H9 (cell line): ENCODE results near the gene TMEM59. TPM values are rescaled to one million over a fixed set of nuclear protein-coding genes. Genes with fewer than 3 reads are reported as not detected.

Source experiments
- DNase-seq: peaks from one replicate; pipeline ENCODE4 v3.0.0-alpha.2; 2017
- H2AFZ ChIP-seq: one replicate; pipeline ENCODE4 v1.6.1; 2013; ENCODE audit warnings: mild to moderate bottlenecking, low read length, control low read depth, moderate library complexity
- H2AK5ac ChIP-seq: 2 replicates; pipeline ENCODE4 v1.6.1; 2013; ENCODE audit warnings: low read length, control low read depth, mixed read lengths; ENCODE audit not compliant: insufficient read length
- H2BK120ac ChIP-seq: one replicate; pipeline ENCODE4 v1.6.1; 2013; ENCODE audit warnings: low read depth, mild to moderate bottlenecking, low read length, control low read depth, inconsistent platforms; ENCODE audit not compliant: poor library complexity, severe bottlenecking
- H2BK12ac ChIP-seq: 2 replicates; pipeline ENCODE4 v1.6.1; 2013; ENCODE audit warnings: low read length, control low read depth, mixed read lengths, low read depth; ENCODE audit not compliant: insufficient read length
- H2BK15ac ChIP-seq: 2 replicates; pipeline ENCODE4 v1.6.1; 2013; ENCODE audit warnings: low read depth, low read length, control low read depth
- H2BK20ac ChIP-seq: one replicate; pipeline ENCODE4 v1.6.1; 2013; ENCODE audit warnings: low read depth, mild to moderate bottlenecking, low read length, control low read depth, inconsistent platforms; ENCODE audit not compliant: poor library complexity, severe bottlenecking
- H2BK5ac ChIP-seq: 2 replicates; pipeline ENCODE4 v1.6.1; 2013; ENCODE audit warnings: low read length, control low read depth, mixed read lengths; ENCODE audit not compliant: insufficient read length
- H3K14ac ChIP-seq: 2 replicates; pipeline ENCODE4 v1.6.1; 2013; ENCODE audit warnings: low read length, control low read depth; ENCODE audit not compliant: insufficient read depth
- H3K18ac ChIP-seq: 2 replicates; pipeline ENCODE4 v1.6.1; 2013; ENCODE audit warnings: low read depth, mild to moderate bottlenecking, mixed read lengths, low read length, control low read depth; ENCODE audit not compliant: insufficient read length
- H3K23ac ChIP-seq: 2 replicates; pipeline ENCODE4 v1.6.1; 2013; ENCODE audit warnings: low read length, control low read depth, mixed read lengths, low read depth; ENCODE audit not compliant: insufficient read length
- H3K23me2 ChIP-seq: 2 replicates; pipeline ENCODE4 v1.6.1; 2013; ENCODE audit warnings: low read depth, mild to moderate bottlenecking, mixed read lengths, low read length, control low read depth; ENCODE audit not compliant: insufficient read length, poor library complexity, severe bottlenecking
- H3K27ac ChIP-seq: 2 replicates; pipeline ENCODE4 v1.5.1; 2013; ENCODE audit warnings: low read length, control low read depth, mixed read lengths, low read depth; ENCODE audit not compliant: insufficient read length
- H3K27me3 ChIP-seq: 2 replicates; pipeline ENCODE4 v1.6.1; 2013; ENCODE audit warnings: low read length, control low read depth, inconsistent platforms; ENCODE audit not compliant: insufficient read depth
- H3K4ac ChIP-seq: 2 replicates; pipeline ENCODE4 v1.6.1; 2013; ENCODE audit warnings: low read depth, mild to moderate bottlenecking, control low read depth, inconsistent platforms, low read length, moderate library complexity
- H3K4me1 ChIP-seq: 2 replicates; pipeline ENCODE4 v1.6.1; 2013; ENCODE audit warnings: low read length, control low read depth, inconsistent platforms; ENCODE audit not compliant: insufficient read depth
- H3K4me2 ChIP-seq: 2 replicates; pipeline ENCODE4 v1.6.1; 2013; ENCODE audit warnings: low read length, control low read depth, mixed read lengths; ENCODE audit not compliant: insufficient read length, insufficient read depth
- H3K56ac ChIP-seq: 2 replicates; pipeline ENCODE4 v1.6.1; 2013; ENCODE audit warnings: low read depth, mild to moderate bottlenecking, mixed read lengths, low read length, control low read depth; ENCODE audit not compliant: insufficient read length
- H3K79me1 ChIP-seq: 2 replicates; pipeline ENCODE4 v1.6.1; 2013; ENCODE audit warnings: low read depth, mild to moderate bottlenecking, moderate library complexity, low read length, control low read depth, inconsistent platforms; ENCODE audit not compliant: insufficient read depth, poor library complexity, severe bottlenecking
- H3K79me2 ChIP-seq: 2 replicates; pipeline ENCODE4 v1.6.1; 2013; ENCODE audit warnings: low read length, control low read depth, inconsistent platforms; ENCODE audit not compliant: insufficient read depth
- H3K9ac ChIP-seq: 2 replicates; pipeline ENCODE4 v1.6.1; 2013; ENCODE audit warnings: low read length, control low read depth, mixed read lengths; ENCODE audit not compliant: insufficient read length; ENCODE audit errors: extremely low read depth
- H3K9me3 ChIP-seq: one replicate; pipeline ENCODE4 v1.6.1; 2013; ENCODE audit warnings: low read depth, low read length, inconsistent platforms; ENCODE audit not compliant: control insufficient read depth
- H3T11ph ChIP-seq: one replicate; pipeline ENCODE4 v1.6.1; 2013; ENCODE audit warnings: mild to moderate bottlenecking, low read length, control low read depth, inconsistent platforms
- H4K20me1 ChIP-seq: one replicate; pipeline ENCODE4 v1.6.1; 2013; ENCODE audit not compliant: control insufficient read depth, insufficient read length, insufficient read depth
- H4K5ac ChIP-seq: 2 replicates; pipeline ENCODE4 v1.6.1; 2013; ENCODE audit warnings: low read depth, mild to moderate bottlenecking, mixed read lengths, low read length, control low read depth; ENCODE audit not compliant: insufficient read length
- H4K8ac ChIP-seq: replicated peaks from 2 replicates; pipeline ENCODE4 v1.6.1; 2013; ENCODE audit warnings: low read length, control low read depth, mixed read lengths, low read depth; ENCODE audit not compliant: insufficient read length
- H4K91ac ChIP-seq: 2 replicates; pipeline ENCODE4 v1.6.1; 2013; ENCODE audit warnings: low read depth, mild to moderate bottlenecking, moderate library complexity, mixed read lengths, low read length, control low read depth; ENCODE audit not compliant: insufficient read length
- H3K27ac Mint-ChIP-seq, 3 experiments: 2 replicates in 2 of 3; 3 replicates in 1 of 3; pipeline ENCODE4 v1.8.0; 2020 to 2021; ENCODE audit warnings: mixed read lengths in 3 of 3, mild to moderate bottlenecking in 1 of 3, moderate library complexity in 1 of 3
- H3K27me3 Mint-ChIP-seq: 2 replicates; pipeline ENCODE4 v1.8.0; 2021; ENCODE audit warnings: low read depth, mild to moderate bottlenecking, moderate library complexity, mixed read lengths
- H3K36me3 Mint-ChIP-seq, 3 experiments: 2 replicates in 2 of 3; 3 replicates in 1 of 3; pipeline ENCODE4 v1.8.0; 2020 to 2021; ENCODE audit warnings: low read depth in 3 of 3, mixed read lengths in 3 of 3; ENCODE audit not compliant: insufficient read depth in 1 of 3
- H3K4me1 Mint-ChIP-seq, 2 experiments: 2 replicates each; pipeline ENCODE4 v1.8.0; 2020; ENCODE audit warnings: mixed read lengths in 2 of 2
- H3K4me3 Mint-ChIP-seq, 2 experiments: 2 replicates in 1 of 2; 3 replicates in 1 of 2; pipeline ENCODE4 v1.8.0; 2020 to 2021; ENCODE audit warnings: mild to moderate bottlenecking in 2 of 2, mixed read lengths in 2 of 2, moderate library complexity in 1 of 2
- H3K9me3 Mint-ChIP-seq, 2 experiments: 2 replicates in 1 of 2; 3 replicates in 1 of 2; pipeline ENCODE4 v1.8.0; 2020; ENCODE audit warnings: mild to moderate bottlenecking in 2 of 2, mixed read lengths in 2 of 2, moderate library complexity in 1 of 2
- CTCF ChIP-seq: fragments of 200-600 bp; sonication (generic); conservative IDR thresholded peaks from 3 replicates; pipeline ENCODE4 v1.8.0; 2021; ENCODE audit warnings: antibody characterized with exemption, mild to moderate bottlenecking
- WGBS: extraction: QIAGEN DNeasy Blood & Tissue Kit; methylation state at CpG from one replicate; pipeline ENCODE4 v1.1.7; 2013; ENCODE audit warnings: missing lambda C conversion rate, low lambda C conversion rate, mixed read lengths; ENCODE audit not compliant: insufficient read length; ENCODE audit errors: extremely low coverage; 5-methylcytosine and 5-hydroxymethylcytosine counted together
- total RNA-seq: library from RNA; stranded (reverse); gene quantifications from 2 replicates; pipeline ENCODE4 v1.2.1, GENCODE V29; 2021

The TMEM59 gene
- total RNA-seq, 1 experiment from 2014 or later, result 111 TPM

GRCh38 chr1:53982034-53982762 lies 70.8 kb downstream of the TMEM59 start:
- no peaks in the 10 kb centered on the region for H4K20me1 ChIP-seq
- peak overlapping the region; percentile 99 for H2AFZ ChIP-seq
- H4K8ac ChIP-seq, result peak overlapping the region; percentile 69
- H3K36me3 Mint-ChIP-seq, result no peaks in the 10 kb centered on the region
- TF ChIP-seq CTCF, result no peak
- H3K56ac ChIP-seq, result no peak overlapping the region
- no peak overlapping the region for H3K23ac ChIP-seq
- H2BK120ac ChIP-seq, result no peak overlapping the region
- H2BK12ac ChIP-seq, result no peak overlapping the region
- H3T11ph ChIP-seq, result no peak overlapping the region
- peaks cover 9% of the 10 kb centered on the region for H3K27me3 Mint-ChIP-seq
- peak overlapping the region; percentile 72 for H3K18ac ChIP-seq
- H3K23me2 ChIP-seq, result peaks cover 8% of the 10 kb centered on the region
- no peak overlapping the region for H3K27ac ChIP-seq
- H3K4ac ChIP-seq, result no peak overlapping the region; the same call in 1 of the 2 replicates
- no peaks in the 10 kb centered on the region for H3K79me1 ChIP-seq
- peak overlapping the region; percentile 41 for H3K4me2 ChIP-seq
- no peaks in the 10 kb centered on the region; a peak in 1 of 5 replicates for H3K9me3 Mint-ChIP-seq
- H2AK5ac ChIP-seq, result no peak overlapping the region
- H3K9ac ChIP-seq, result peak overlapping the region; percentile 47
- peak overlapping the region; percentile 68; the same call in 1 of the 2 replicates for H3K14ac ChIP-seq
- H3K4me1 Mint-ChIP-seq, result peaks cover 19 to 27% of the 10 kb centered on the region in 2 experiments
- H2BK5ac ChIP-seq, result no peak overlapping the region
- H3K27me3 ChIP-seq, result no peaks in the 10 kb centered on the region
- no CpG with 5 or more reads among the region's 20 CpGs for WGBS
- no peaks in the 10 kb centered on the region; the same call in 1 of the 2 replicates for H3K4me1 ChIP-seq
- H3K9me3 ChIP-seq, result no peaks in the 10 kb centered on the region
- H2BK20ac ChIP-seq, result no peak overlapping the region
- peak overlapping the region in 1 of 3 experiments; percentile 21; a peak in 1 of 7 replicates for H3K27ac Mint-ChIP-seq
- H4K5ac ChIP-seq, result no peak overlapping the region
- H2BK15ac ChIP-seq, result no peak overlapping the region
- DNase-seq, result peak; percentile 84
- no peak overlapping the region for H4K91ac ChIP-seq
- no peaks in the 10 kb centered on the region for H3K79me2 ChIP-seq
- H3K4me3 Mint-ChIP-seq, result peak overlapping the region; percentile 51 to 69
